Vagina (tissue), 2 donors: ENCODE measurements around the gene AP4M1. TPM values are rescaled to one million over a fixed set of nuclear protein-coding genes. Genes with fewer than 3 reads are reported as not detected.
A peak's percentile ranks its signal among the peaks of the same experiment; 100 is the strongest.

Experiments used
- DNase-seq, 2 donors: peaks; one replicate each; pipeline ENCODE4 v3.0.0-alpha.2; 2017; ENCODE audit errors: extremely low spot score in 2 of 2
- H3K27ac ChIP-seq: fragments of 200-600 bp; sonication (generic); one replicate; pipeline ENCODE4 v1.5.1; 2019
- H3K27me3 ChIP-seq: fragments of 200-600 bp; sonication (generic); one replicate; pipeline ENCODE4 v1.5.1; 2019
- H3K36me3 ChIP-seq, 2 donors: fragments of 200-600 bp; sonication (generic); one replicate each; pipeline ENCODE4 v1.5.1; 2017 to 2019
- H3K4me1 ChIP-seq: fragments of 200-600 bp; sonication (generic); one replicate; pipeline ENCODE4 v1.5.1; 2019
- H3K4me3 ChIP-seq, 2 donors: fragments of 200-600 bp; sonication (generic); 1 replicate in 1 of 2; 2 replicates in 1 of 2; pipeline ENCODE4 v1.5.1; 2016 to 2019
- H3K9me3 ChIP-seq: fragments of 200-600 bp; sonication (generic); one replicate; pipeline ENCODE4 v1.5.1; 2019
- CTCF ChIP-seq, 3 experiments: fragments of 450-650 bp in 2 of 3; fragments of 200-600 bp in 1 of 3; sonication (generic) in 1 of 3; IDR thresholded peaks; one replicate each; pipeline ENCODE4 v1.5.1; 2017 to 2019; ENCODE audit warnings: antibody characterized with exemption in 3 of 3, mild to moderate bottlenecking in 2 of 3, moderate library complexity in 2 of 3
- POLR2A ChIP-seq, 2 donors: fragments of 450-650 bp; IDR thresholded peaks; one replicate each; pipeline ENCODE4 v1.6.1; 2017; ENCODE audit warnings: antibody characterized with exemption in 2 of 2, mild to moderate bottlenecking in 2 of 2, moderate library complexity in 2 of 2
- POLR2AphosphoS5 ChIP-seq, 2 donors: sonication (generic); formaldehyde crosslinking; IDR thresholded peaks; one replicate each; pipeline ENCODE4 v1.9.0; 2017; ENCODE audit warnings: antibody characterized with exemption in 2 of 2, mild to moderate bottlenecking in 2 of 2, low read depth in 1 of 2; ENCODE audit not compliant: insufficient read depth in 1 of 2
- intact Hi-C: fragments of 100-400 bp; cut with DNase I; formaldehyde crosslinking; loops from one replicate; pipeline ENCODE4 v1.15.1; 2023
- microRNA counts, 2 donors: library from miRNA; unstranded; fragments of <30 nt; microRNA quantifications; one replicate each; lab custom pipeline; 2016 to 2017
- microRNA-seq: library from miRNA; unstranded; fragments of <30 nt; microRNA quantifications from one replicate; pipeline ENCODE4, GENCODE V29; 2017; ENCODE audit warnings: borderline number of aligned reads, borderline replicate concordance
- small RNA-seq: library from RNA; depleted of rRNA; stranded (forward); fragments of <200 nt; gene quantifications from one replicate; pipeline ENCODE3, GENCODE V24; 2016
- total RNA-seq: library from RNA; depleted of rRNA; stranded (reverse); fragments of >200 nt; gene quantifications from one replicate; pipeline ENCODE4 v1.2.3, GENCODE V29; 2016

The AP4M1 gene
- total RNA-seq, 1 donor from 2014 or later: 26.3 TPM

GRCh38 chr7:100157334-100158228 lies 56.1 kb downstream of the AP4M1 start:
- intact Hi-C loops: no loop called here
- TF ChIP-seq POLR2A (IDR thresholded peaks at IDR 0.05) (no peak), CTCF (IDR thresholded peaks at IDR 0.05) (no peak), POLR2AphosphoS5 (IDR thresholded peaks at IDR 0.05; ENCODE audit: insufficient read depth in 1 of 2, low read depth in 1 of 2) (peak in 1 of 2 donors; percentile 13)
- Histone ChIP-seq H3K9me3 (no peaks in the 10 kb centered on the region), H3K27me3 (no peaks in the 10 kb centered on the region), H3K4me3 (peak overlapping the region; percentile 75 to 79), H3K4me1 (peaks cover 44% of the 10 kb centered on the region), H3K27ac (peak overlapping the region; percentile 80), H3K36me3 (peaks cover 0 to 27% of the 10 kb centered on the region in 2 donors)
- no peak for DNase-seq

MicroRNAs encoded within 50 kb of the gene (microRNA counts, 767-probe panel; counts per million panel counts)
- microRNA hsa-miR-106b-5p (lab: Ali Mortazavi, UCI) (3,809 to 4,273 counts per million in 2 donors), microRNA hsa-miR-25-3p (lab: Ali Mortazavi, UCI) (6,062 to 6,548 counts per million in 2 donors), microRNA hsa-miR-93-5p (lab: Ali Mortazavi, UCI) (5,751 to 6,283 counts per million in 2 donors)

Small RNA genes within 50 kb of the gene (microRNA-seq; reads per million reads assigned to microRNA genes)
- gene MIR106B: 894 reads per million, percentile 77 among the genes with 10 or more reads in this experiment
- 381 reads per million, percentile 68 among the genes with 10 or more reads in this experiment for gene MIR25
- gene MIR4658: not detected
- gene MIR93: 2,689 reads per million, percentile 86 among the genes with 10 or more reads in this experiment

Small RNA genes within 50 kb of the gene (small RNA-seq; reads per million reads assigned to genes)
- gene MIR106B: 34.1 reads per million, percentile 96 among the genes with 10 or more reads in this experiment
- 654 reads per million, percentile 99 among the genes with 10 or more reads in this experiment for gene MIR25
- 44.5 reads per million, percentile 96 among the genes with 10 or more reads in this experiment for gene MIR93

Other genes with a start within 250 kb of the AP4M1 start
- not detected for gene OR2AE1, start 224.6 kb upstream of the AP4M1 start, total RNA-seq
- gene TRIM4, start 182.1 kb upstream of the AP4M1 start, total RNA-seq: 33.1 TPM
- not detected for gene GJC3, start 172.0 kb upstream of the AP4M1 start, total RNA-seq
- 2.7 TPM for gene AZGP1, start 125.6 kb upstream of the AP4M1 start, total RNA-seq
- 36.6 TPM for gene ZKSCAN1, start 86.0 kb upstream of the AP4M1 start, total RNA-seq
- 19.9 TPM for gene ZSCAN21, start 51.9 kb upstream of the AP4M1 start, total RNA-seq
- 16.7 TPM for gene ZNF3, start 19.9 kb upstream of the AP4M1 start, total RNA-seq
- gene COPS6, start 12.7 kb upstream of the AP4M1 start, total RNA-seq: 59.9 TPM
- 35.1 TPM for gene MCM7, start 246 bp upstream of the AP4M1 start, total RNA-seq
- 54.3 TPM for gene TAF6, start 17.7 kb downstream of the AP4M1 start, total RNA-seq
- gene CNPY4, start 18.0 kb downstream of the AP4M1 start, total RNA-seq: 14.5 TPM
- 2.9 TPM for gene MBLAC1, start 25.3 kb downstream of the AP4M1 start, total RNA-seq
- 161 TPM for gene LAMTOR4, start 47.3 kb downstream of the AP4M1 start, total RNA-seq
- gene TRAPPC14, start 57.1 kb downstream of the AP4M1 start, total RNA-seq: 18.2 TPM
- 4.2 TPM for gene GAL3ST4, start 67.0 kb downstream of the AP4M1 start, total RNA-seq
- 7.4 TPM for gene GPC2, start 75.7 kb downstream of the AP4M1 start, total RNA-seq
- gene STAG3, start 76.3 kb downstream of the AP4M1 start, total RNA-seq: not detected
- gene PVRIG, start 118.3 kb downstream of the AP4M1 start, total RNA-seq: 1.7 TPM
- gene SPDYE3, start 206.1 kb downstream of the AP4M1 start, total RNA-seq: not detected